Stimulated activated CD4-positive, alpha-beta T cell treated with anti-CD3 and anti-CD28 coated beads, Interleukin-15, amount 100 ng/mL, for 24 hours (primary cell): ENCODE data around the gene KEL.

ENCODE experiments used
- DNase-seq: peaks from one replicate; pipeline ENCODE4 v3.0.0-alpha.2; 2020

KEL gene

GRCh38 chr7:142927085-142927745 is 34.9 kb downstream of the KEL start:
- DNase-seq = no peak

- DNase-seq = peak; percentile 6
These were observed 36.8 kb downstream of the KEL start for GRCh38 chr7:142925413-142925812.

GRCh38 chr7:142923391-142923790 is 38.8 kb downstream of the KEL start:
- DNase-seq = no peak

GRCh38 chr7:142919656-142920055 is 42.5 kb downstream of the KEL start:
- DNase-seq = no peak

- no peak for DNase-seq
These were observed 43.3 kb downstream of the KEL start for GRCh38 chr7:142918901-142919300.

- DNase-seq = no peak
These were observed 44.7 kb downstream of the KEL start for GRCh38 chr7:142917447-142917846.

GRCh38 chr7:142916508-142916907 is 45.7 kb downstream of the KEL start:
- no peak for DNase-seq

GRCh38 chr7:142915315-142915714 is 46.8 kb downstream of the KEL start:
- no peak for DNase-seq

GRCh38 chr7:142914121-142914520 is 48.0 kb downstream of the KEL start:
- DNase-seq = no peak

GRCh38 chr7:142913566-142913965 is 48.6 kb downstream of the KEL start:
- DNase-seq = no peak

GRCh38 chr7:142913051-142913450 is 49.1 kb downstream of the KEL start:
- no peak for DNase-seq

GRCh38 chr7:142910481-142910880 is 51.7 kb downstream of the KEL start:
- no peak for DNase-seq

GRCh38 chr7:142910031-142910433 is 52.1 kb downstream of the KEL start:
- no peak for DNase-seq

- DNase-seq = no peak
These were observed 53.0 kb downstream of the KEL start for GRCh38 chr7:142908921-142909890.

GRCh38 chr7:142908290-142908689 is 53.9 kb downstream of the KEL start:
- no peak for DNase-seq

- no peak for DNase-seq
These were observed 55.5 kb downstream of the KEL start for GRCh38 chr7:142906643-142907042.

- DNase-seq = no peak
These were observed 56.4 kb downstream of the KEL start for GRCh38 chr7:142905759-142906158.

- no peak for DNase-seq
These were observed 58.0 kb downstream of the KEL start for GRCh38 chr7:142904128-142904527.

GRCh38 chr7:142901426-142902259 is 60.5 kb downstream of the KEL start:
- no peak for DNase-seq

- DNase-seq = no peak
These were observed 62.5 kb downstream of the KEL start for GRCh38 chr7:142899661-142900060.

GRCh38 chr7:142898377-142899170 is 63.6 kb downstream of the KEL start:
- no peak for DNase-seq

GRCh38 chr7:142897691-142898090 is 64.5 kb downstream of the KEL start:
- DNase-seq = no peak
